GM12891 (cell line): Measurements from ENCODE around the gene ALPI.

Source experiments
- PAX5 ChIP-seq: IDR thresholded peaks from 2 replicates; pipeline ENCODE4 v1.6.1; 2011; ENCODE audit warnings: low read length, moderate library complexity, mild to moderate bottlenecking; ENCODE audit not compliant: insufficient read depth, severe bottlenecking
- POLR2A ChIP-seq: IDR thresholded peaks from 2 replicates; pipeline ENCODE4 v1.6.1; 2011; ENCODE audit warnings: low read depth, low read length, control low read depth
- POLR2AphosphoS5 ChIP-seq: IDR thresholded peaks from 2 replicates; pipeline ENCODE4 v1.6.1; 2011; ENCODE audit warnings: low read depth, low read length, control low read depth
- SPI1 ChIP-seq: IDR thresholded peaks from 2 replicates; pipeline ENCODE4 v1.6.1; 2011; ENCODE audit warnings: low read depth, low read length, control low read depth

DNA sequence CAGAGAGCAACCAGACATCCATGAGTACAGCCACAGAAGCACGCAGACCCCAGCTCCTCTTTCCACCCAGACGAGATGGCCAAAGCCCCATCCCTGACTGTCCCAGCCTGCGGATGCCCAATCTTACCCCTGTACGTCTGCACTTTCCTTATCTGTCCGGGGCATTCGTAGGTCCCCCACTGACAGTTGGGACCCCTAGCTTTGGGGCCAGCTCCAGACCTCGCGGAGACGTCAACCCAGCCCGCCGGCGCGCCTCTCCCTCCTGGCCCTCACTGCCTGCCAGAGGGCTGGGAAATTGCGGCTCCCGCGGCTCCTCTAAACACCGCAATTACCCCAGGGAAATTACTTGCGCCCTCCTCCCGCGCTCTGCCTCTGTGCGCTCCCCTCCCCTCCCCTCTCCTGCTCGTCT, 29.4 kb downstream of the ALPI start:
- TF ChIP-seq SPI1 (no peak), POLR2A (no peak), POLR2AphosphoS5 (no peak), PAX5 (no peak)
